ENCODE data around the gene CCDC88B.

DNA sequence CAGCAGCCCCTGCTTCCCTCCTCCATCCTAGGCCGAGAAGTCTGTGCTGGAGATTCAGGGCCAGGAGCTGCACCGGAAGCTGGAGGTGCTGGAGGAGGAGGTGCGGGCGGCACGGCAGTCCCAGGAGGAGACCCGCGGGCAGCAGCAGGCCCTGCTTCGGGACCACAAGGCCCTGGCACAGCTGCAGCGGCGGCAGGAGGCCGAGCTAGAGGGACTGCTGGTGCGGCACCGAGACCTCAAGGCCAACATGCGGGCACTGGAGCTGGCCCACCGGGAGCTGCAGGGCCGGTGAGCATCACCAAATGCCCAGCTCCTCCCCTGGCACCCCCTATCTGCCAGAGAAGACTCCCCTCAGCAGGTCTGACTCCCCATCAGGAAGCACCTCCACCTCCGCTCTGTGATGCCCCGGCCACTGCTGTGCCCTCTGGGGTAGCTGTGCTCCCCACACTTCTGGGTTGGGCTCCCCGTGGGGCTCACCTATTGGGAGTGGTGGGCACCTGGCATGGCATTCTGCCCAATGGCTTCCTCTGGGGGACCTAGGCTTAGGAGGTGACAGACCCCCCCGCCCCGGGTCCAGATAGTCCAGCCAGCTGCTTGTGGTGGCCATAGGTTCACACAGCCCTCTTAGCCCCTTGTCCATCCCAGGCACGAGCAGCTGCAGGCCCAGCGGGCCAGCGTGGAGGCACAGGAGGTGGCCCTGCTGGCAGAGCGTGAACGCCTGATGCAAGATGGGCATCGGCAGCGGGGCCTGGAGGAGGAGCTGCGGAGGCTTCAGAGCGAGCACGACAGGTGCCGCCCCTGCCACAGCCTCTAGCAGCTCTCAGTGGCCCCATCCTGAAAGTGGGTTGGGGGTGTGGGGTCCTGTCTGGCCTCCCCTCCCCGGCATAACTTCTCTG, 12.3 kb downstream of the CCDC88B start:
- TF ChIP-seq, protein P1, sequence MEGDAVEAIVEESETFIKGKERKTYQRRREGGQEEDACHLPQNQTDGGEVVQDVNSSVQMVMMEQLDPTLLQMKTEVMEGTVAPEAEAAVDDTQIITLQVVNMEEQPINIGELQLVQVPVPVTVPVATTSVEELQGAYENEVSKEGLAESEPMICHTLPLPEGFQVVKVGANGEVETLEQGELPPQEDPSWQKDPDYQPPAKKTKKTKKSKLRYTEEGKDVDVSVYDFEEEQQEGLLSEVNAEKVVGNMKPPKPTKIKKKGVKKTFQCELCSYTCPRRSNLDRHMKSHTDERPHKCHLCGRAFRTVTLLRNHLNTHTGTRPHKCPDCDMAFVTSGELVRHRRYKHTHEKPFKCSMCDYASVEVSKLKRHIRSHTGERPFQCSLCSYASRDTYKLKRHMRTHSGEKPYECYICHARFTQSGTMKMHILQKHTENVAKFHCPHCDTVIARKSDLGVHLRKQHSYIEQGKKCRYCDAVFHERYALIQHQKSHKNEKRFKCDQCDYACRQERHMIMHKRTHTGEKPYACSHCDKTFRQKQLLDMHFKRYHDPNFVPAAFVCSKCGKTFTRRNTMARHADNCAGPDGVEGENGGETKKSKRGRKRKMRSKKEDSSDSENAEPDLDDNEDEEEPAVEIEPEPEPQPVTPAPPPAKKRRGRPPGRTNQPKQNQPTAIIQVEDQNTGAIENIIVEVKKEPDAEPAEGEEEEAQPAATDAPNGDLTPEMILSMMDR (IDR thresholded peaks at IDR 0.05): no peak
- TF ChIP-seq POLR2A (IDR thresholded peaks at IDR 0.05): no peak
